Measurements from ENCODE around the gene POLD4.

POLD4 gene

DNA sequence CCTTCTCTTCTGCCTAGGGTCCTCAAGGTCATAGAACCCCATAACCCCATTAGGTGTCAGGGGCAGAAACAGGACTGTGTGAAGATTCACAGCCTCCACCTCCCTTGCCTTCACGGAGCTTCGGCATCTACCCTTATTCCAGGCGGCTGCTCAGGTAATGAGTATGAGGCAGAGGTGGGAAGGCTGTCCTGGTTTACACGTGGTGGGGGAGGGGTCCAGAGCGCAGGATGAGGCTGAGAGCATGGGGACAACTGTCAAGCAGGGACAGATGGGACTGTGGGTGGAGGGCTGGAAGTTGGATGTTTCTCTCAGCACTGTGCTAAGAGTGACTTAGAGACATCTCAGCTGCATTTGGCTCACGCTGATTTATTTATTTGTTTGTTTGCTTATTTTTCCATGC is 34.2 kb upstream of the POLD4 start:
- no peak for DNase-seq

DNA sequence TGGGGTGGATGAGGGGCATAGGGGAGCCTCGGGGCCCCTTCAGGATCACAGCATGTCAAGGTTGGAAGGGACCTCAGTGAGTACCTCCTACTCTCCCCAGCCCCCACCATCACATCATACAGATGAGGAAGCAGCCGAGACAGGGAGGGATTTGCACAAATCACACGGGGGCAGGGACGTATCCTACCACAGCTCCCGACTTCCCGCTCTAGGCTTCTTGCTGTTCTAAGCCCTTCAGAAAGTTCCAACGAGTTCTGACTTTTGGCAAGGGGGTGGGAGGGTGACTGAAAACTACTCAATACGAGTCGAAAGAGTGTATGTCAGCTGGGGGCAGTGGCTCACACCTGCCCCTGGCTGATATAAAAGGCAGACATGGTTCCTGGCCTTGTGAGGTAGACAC is 33.7 kb upstream of the POLD4 start:
- no peak for DNase-seq

- DNase-seq = no peak
These were observed 31.6 kb upstream of the POLD4 start for GRCh38 chr11:67384851-67385366.

DNA sequence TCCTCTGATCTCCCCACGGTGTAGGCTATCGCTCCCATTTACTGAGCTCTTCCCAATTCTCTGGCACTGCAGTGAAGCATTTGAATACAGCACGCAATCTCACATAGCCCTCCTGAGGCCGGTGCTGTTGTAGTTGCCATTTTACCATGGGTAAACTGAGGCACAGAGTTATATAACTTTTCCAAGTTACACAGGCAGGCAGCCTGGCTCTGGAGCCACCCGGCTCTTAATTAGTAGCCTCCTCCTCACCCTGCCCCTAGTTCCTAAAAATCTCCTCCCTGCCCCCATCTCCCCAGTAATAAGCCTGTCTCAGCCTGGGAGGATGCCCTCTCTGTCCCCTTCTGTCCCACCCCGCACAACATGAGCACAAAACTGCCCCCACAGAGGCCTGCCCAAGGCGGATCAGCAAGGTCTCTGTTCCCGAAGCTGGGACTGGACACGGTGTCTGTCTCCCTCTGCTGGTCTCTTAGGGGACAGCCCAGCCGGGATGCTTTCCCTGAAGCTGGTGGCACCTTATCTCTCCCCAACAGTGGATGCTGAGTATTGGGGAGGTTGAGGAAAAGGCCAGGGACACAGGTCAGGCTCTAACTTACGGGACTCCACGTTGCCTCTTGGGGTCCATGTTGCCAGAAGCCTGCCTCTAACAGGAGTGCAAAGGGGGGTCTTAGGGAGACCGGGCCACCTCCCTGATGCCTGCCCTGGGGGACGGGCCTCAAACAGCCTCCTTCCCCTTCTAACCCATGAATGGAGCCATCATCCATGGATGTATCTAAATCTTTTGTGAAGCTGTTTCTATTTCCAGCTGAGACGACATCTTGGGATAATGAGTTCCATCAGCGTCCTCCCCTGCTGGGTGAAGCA is 29.2 kb upstream of the POLD4 start:
- peak; percentile 40 to 84 (median 76) for DNase-seq

DNA sequence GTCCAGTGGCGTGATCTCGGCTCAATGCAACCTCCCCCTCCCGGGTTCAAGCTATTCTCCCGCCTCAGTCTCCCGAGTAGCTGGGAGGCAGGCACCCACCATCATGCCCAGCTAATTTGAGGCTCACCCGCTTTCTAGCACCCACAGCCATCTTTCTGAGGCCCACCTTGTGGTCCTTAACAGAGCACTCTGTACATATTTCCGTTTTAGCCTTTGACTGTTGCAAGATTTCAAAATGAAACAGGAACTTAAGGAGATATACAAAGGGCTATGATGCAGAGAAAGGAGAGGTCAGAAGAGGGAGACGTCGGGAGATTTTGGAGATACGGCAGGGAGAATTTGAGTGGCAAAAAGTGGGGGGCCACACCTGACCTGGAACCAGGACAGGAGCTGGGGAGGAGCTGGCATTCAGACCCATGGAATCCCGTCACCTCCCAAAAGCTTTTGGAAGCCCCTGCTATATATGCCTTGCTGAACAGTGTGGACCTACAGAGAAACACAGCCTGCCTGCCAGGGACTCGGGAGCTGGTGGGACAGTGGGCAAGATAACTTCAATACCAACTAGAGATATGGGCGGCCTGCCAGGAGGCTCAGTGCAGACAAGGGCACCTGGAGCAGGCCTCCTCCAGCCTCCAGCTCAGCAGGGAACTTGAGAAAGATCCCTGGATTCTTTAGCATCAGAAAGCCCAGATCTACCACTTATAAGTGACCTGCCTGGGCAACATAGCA is 28.1 kb upstream of the POLD4 start:
- DNase-seq = no peak

GRCh38 chr11:67379061-67380058 is 26.0 kb upstream of the POLD4 start:
- DNase-seq = no peak

- no peak for DNase-seq
These were observed 25.2 kb upstream of the POLD4 start for GRCh38 chr11:67378544-67378943.

DNA sequence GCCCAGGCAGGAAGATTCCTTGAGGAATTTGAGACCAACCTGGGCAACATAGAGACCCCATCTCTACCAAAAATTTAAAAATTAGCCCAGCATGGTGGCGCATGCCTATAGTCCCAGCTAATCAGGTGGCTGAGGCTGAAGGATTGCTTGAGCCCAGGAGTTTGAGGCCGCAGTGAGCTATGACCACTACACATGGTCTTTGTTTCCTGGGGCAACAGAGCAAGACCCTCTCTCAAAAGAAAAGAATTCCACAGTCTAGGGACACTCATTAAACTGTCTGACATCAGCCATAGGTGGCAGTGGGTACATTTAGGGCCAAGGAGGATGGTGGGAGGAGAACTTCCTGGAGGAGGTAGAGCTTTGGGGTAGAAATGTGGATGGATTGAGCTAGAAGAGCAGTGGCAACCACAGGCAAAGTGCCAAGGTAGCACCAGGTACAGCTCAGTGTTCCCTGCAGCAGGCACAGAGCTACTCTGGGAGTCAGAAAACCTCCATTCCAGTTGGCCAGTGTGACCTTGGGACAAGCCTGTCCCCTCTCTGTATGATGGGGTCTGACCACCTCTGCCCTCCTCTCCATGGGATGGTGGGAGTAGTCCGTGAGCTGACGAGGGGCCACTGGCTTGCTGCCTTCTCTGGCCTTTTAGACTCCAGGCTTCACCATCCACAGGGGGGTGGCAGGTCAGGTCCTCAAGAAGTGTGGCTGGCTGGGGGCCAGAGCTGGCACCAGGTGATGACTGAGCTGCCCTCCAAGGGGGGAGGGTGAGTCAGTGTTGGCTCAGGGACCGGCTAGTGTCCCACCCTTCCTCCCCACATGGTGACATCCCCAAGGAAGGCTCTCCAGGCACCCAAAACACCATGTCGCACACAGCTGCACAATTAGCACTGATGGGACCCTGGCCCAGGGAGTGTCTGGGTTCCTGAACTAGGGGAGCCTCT is 23.8 kb upstream of the POLD4 start:
- DNase-seq = no peak

DNA sequence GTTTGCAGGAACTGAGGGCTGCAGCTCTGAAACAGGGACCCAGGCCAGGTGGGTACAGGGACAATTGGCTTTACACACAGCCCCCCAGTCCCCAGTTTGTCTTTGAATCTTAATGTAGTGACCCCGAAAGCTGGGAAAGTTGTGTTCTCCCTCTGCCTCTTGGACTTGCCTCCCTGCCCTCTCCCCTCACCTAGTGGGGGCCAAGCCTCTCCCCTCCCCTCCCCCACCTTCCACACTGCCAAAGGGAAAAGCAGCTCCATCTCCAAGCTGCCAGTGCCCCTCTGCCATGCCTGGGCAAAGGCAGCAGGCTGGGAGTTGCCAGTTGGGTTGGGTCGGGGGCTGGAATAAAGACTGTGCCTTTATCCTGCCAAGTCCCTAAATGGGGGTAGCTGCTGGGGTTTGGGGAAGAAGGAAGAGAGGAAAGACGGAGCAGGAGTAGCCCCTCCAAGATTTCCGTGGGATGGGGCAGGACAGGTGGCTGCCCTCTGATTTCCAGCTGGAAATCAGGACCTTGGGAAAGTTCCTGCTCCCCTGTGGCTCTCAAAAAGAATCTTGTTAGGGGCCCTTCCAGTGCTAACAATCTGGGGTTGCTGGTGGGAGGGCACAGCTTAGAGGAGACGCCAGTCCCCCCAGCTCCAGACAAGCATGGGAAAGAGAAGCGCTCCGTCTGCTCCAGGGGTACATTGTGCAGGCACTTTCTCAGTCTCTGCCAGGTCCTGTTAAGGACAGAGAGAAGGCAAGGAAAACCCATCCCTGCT is 22.9 kb upstream of the POLD4 start:
- no peak for DNase-seq

- no peak for DNase-seq
These were observed 22.1 kb upstream of the POLD4 start for GRCh38 chr11:67375320-67376055.

- no peak for DNase-seq
These were observed 21.4 kb upstream of the POLD4 start for GRCh38 chr11:67374571-67375281.

DNA sequence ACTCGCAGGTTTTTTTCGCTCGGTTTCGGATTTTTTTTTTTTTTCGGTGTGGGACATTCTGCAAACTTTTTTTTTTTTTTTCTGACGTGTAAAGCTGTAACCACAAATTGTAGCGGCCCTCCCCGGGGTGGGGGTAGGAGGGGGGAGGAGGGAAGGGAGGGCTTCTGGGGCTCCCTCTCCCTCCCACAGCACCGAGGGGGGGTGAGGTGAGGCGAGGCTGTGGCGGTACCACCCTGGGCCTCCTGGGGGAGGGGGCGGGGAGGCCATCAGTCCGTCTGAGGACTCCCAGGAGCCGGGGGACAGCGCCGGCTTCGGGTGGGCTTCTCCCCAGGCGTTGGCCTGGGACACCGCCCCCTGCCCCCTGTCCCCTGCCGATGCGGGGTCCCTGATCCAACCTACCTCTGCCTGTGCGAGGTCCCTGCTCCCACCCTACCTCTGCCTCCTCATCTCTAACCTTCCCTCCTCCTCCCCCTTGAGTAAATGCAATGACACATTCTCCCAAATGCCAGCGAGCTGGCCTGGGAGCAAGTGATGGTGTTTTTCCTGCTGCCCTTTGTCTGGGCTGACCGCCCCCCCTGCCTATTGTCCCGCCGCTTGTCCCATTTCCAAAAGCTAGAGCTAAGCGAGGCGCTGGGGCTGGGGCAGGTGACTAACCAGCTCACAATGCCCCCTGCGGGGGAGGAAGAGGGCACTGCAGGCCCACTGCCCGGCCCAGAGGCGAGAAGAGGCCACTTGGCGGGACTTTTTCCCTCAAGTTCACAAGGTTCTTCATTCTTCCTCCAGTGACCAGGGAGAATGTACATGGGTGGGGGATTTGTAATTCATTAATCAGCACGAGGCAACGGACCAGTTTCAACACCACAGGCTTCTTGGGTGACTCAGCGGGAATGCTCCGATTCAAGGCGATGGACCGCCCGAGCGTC is 20.6 kb upstream of the POLD4 start:
- peak; percentile 39 to 67 (median 52) for DNase-seq

- DNase-seq = peak in 1 of 6 experiments; percentile 34
These were observed 19.8 kb upstream of the POLD4 start, which contains the start of gene CLCF1 for GRCh38 chr11:67372993-67373647. TSS of gene CLCF1 (minus strand) at chr11:67373598. CDS start at chr11:67373539, 59 bp downstream.

GRCh38 chr11:67372321-67372992 is 19.1 kb upstream of the POLD4 start:
- peak in 2 of 6 experiments; percentile 17 to 21 for DNase-seq

GRCh38 chr11:67371911-67372320 is 18.6 kb upstream of the POLD4 start:
- DNase-seq = no peak

DNA sequence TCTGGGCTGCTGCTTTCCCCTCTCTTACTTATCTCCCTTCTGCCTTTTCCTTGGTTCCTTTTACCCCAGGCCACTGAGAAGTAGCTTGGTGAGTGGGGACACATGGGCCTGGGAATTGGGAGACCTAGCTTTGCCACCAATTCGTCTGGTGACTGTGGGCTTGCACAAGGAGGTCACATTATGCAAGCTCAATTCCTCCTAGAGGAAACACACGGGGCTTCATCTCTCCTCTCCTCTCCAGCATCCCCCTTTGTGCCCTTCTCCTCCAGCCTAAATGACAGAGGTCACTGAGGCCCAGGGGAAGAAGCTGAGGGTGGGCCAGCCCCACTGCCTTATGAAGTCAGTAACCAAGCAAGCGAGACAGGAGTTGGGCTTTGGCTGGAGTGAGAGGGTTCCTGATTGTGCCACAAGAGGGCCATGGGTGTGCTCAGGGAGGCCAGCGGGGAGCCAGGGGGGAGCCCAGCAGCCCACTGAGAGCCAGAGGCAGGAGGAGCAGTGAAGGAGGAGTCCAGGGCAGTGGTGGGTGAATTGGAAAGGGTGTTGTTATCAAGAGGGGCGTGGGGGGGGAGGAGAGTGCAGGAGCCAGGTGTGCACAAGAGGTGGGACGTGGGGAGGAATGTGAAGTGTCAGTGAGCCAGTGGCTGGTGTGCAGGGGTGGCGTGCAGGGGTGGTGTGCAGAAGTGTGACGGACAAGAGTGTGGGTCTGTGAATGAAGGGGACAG is 18.0 kb upstream of the POLD4 start:
- peak in 1 of 6 experiments; percentile 27 for DNase-seq

All from stimulated activated naive CD4-positive, alpha-beta T cell (primary cell).